OCI-LY1 (cell line): ENCODE data around the gene RIN1.
A peak's percentile ranks its signal among the peaks of the same experiment; 100 is the strongest.
"Not testable (repeated sequence)": the region's sequence is repeated elsewhere in the genome, so short reads cannot be mapped to it uniquely, and the experiment has no call there.

Source experiments
- H2AFZ ChIP-seq: fragments of 200-600 bp; sonication (generic), shearing (Covaris generic); 2 replicates; pipeline ENCODE4 v1.6.0; 2014; ENCODE audit warnings: antibody characterized with exemption, mild to moderate bottlenecking, low read length
- H3F3A ChIP-seq: fragments of 200-600 bp; sonication (generic), shearing (Covaris generic); 2 replicates; pipeline ENCODE4 v1.6.0; 2014; ENCODE audit warnings: mild to moderate bottlenecking, antibody characterized with exemption, low read length, moderate library complexity; ENCODE audit not compliant: insufficient read depth
- H3K27ac ChIP-seq: fragments of 200-600 bp; sonication (generic); 2 replicates; pipeline ENCODE4 v1.5.1; 2014; ENCODE audit warnings: low read length, mixed run types, mild to moderate bottlenecking, low read depth; ENCODE audit not compliant: poor library complexity, severe bottlenecking
- H3K27me3 ChIP-seq: fragments of 200-600 bp; sonication (generic); 2 replicates; pipeline ENCODE4 v1.6.0; 2014; ENCODE audit warnings: antibody characterized with exemption, mild to moderate bottlenecking, low read length, moderate library complexity; ENCODE audit not compliant: insufficient read depth
- H3K36me3 ChIP-seq: fragments of 200-600 bp; sonication (generic); 2 replicates; pipeline ENCODE4 v1.6.1; 2014; ENCODE audit warnings: mild to moderate bottlenecking, antibody characterized with exemption, low read length, moderate library complexity, mixed read lengths; ENCODE audit not compliant: insufficient read depth
- H3K4me1 ChIP-seq: fragments of 200-600 bp; sonication (generic); 2 replicates; pipeline ENCODE4 v1.5.1; 2014; ENCODE audit warnings: mild to moderate bottlenecking, low read length, moderate library complexity; ENCODE audit not compliant: insufficient read depth, severe bottlenecking
- H3K4me2 ChIP-seq: fragments of 200-600 bp; sonication (generic), shearing (Covaris generic); 2 replicates; pipeline ENCODE4 v1.6.1; 2014; ENCODE audit warnings: low read length
- H3K4me3 ChIP-seq: fragments of 200-600 bp; sonication (generic); 2 replicates; pipeline ENCODE4 v1.5.1; 2014; ENCODE audit warnings: low read length, low read depth, mild to moderate bottlenecking, mixed read lengths; ENCODE audit not compliant: poor library complexity, severe bottlenecking
- H3K79me2 ChIP-seq: fragments of 200-600 bp; shearing (Covaris generic); 2 replicates; pipeline ENCODE4 v1.6.1; 2016; ENCODE audit warnings: mixed run types, low read length, mixed read lengths; ENCODE audit not compliant: insufficient read depth
- H3K9ac ChIP-seq: fragments of 200-600 bp; sonication (generic), shearing (Covaris generic); 2 replicates; pipeline ENCODE4 v1.6.1; 2014; ENCODE audit warnings: mild to moderate bottlenecking, low read length, mixed read lengths
- H3K9me2 ChIP-seq: fragments of 200-600 bp; sonication (generic), shearing (Covaris generic); 2 replicates; pipeline ENCODE4 v1.6.1; 2014; ENCODE audit warnings: low read depth, mild to moderate bottlenecking, low read length, mixed read lengths
- H3K9me3 ChIP-seq: fragments of 200-600 bp; shearing (Covaris generic); 2 replicates; pipeline ENCODE4 v1.6.1; 2014; ENCODE audit warnings: low read length, mixed read lengths
- H4K20me1 ChIP-seq: fragments of 200-600 bp; sonication (generic), shearing (Covaris generic); 2 replicates; pipeline ENCODE4 v1.6.0; 2016; ENCODE audit warnings: mild to moderate bottlenecking, low read length; ENCODE audit not compliant: insufficient read depth
- CTCF ChIP-seq: fragments of 200-600 bp; sonication (generic), shearing (Covaris generic); IDR thresholded peaks from 2 replicates; pipeline ENCODE4 v1.5.1; 2017; ENCODE audit warnings: mild to moderate bottlenecking, antibody characterized with exemption, low read length, moderate library complexity, mixed read lengths
- EZH2 ChIP-seq: fragments of 200-600 bp; sonication (generic), shearing (Covaris generic); IDR thresholded peaks from 2 replicates; pipeline ENCODE4 v1.8.0; 2017; ENCODE audit warnings: borderline replicate concordance, mixed run types, mild to moderate bottlenecking, antibody characterized with exemption, low read length, moderate library complexity, mixed read lengths

Gene RIN1

DNA sequence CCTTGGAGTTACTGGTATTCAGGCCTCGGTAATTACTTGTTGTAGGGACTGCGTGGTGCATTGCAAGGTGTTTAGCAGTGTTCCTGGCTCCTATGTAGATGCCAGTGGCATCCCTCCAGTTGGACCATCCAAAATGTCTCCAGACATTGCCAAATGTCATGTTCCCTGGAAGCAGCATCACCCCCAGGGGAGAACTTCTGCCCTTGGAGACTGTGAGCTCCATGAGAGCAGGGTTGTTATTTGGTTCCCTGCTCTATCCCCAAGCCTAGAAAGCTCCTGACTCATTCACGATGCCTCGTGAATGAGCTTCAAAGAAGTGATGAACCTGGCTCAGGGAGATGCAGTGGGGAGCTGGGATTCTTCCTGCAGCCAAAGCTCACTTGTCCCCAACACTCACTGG, 14.6 kb downstream of the RIN1 start:
- Histone ChIP-seq H2AFZ (no peak overlapping the region), H3K4me2 (no peak overlapping the region), H4K20me1 (no peaks in the 10 kb centered on the region), H3K4me3 (no peak overlapping the region), H3K79me2 (no peaks in the 10 kb centered on the region), H3K9me3 (no peaks in the 10 kb centered on the region), H3K27me3 (no peaks in the 10 kb centered on the region), H3K9ac (no peak overlapping the region), H3K36me3 (no peaks in the 10 kb centered on the region), H3K27ac (no peak overlapping the region), H3K9me2 (no peaks in the 10 kb centered on the region), H3K4me1 (peaks cover 42% of the 10 kb centered on the region), H3F3A (no peaks in the 10 kb centered on the region)
- TF ChIP-seq CTCF (no peak), EZH2 (no peak)

- H3K4me2 ChIP-seq, H3K27ac ChIP-seq, H4K20me1 ChIP-seq, H2AFZ ChIP-seq, H3F3A ChIP-seq, H3K36me3 ChIP-seq, H3K79me2 ChIP-seq, H3K9ac ChIP-seq, H3K27me3 ChIP-seq, H3K9me3 ChIP-seq, H3K9me2 ChIP-seq, H3K4me3 ChIP-seq: not testable (repeated sequence)
- H3K4me1 ChIP-seq, result peaks cover 42% of the 10 kb centered on the region
Observed at GRCh38 chr11:66320748-66321147, 15.5 kb downstream of the RIN1 start.

DNA sequence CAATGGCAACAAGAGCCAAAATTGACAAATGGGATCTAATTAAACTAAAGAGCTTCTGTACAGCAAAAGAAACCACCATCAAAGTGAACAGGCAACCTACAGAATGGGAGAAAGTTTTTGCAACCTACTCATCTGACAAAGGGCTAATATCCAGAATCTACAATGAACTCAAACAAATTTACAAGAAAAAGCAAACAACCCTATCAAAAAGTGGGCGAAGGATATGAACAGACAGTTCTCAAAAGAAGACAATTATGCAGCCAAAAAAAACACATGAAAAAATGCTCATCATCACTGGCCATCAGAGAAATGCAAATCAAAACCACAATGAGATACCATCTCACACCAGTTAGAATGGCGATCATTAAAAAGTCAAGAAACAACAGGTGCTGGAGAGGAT, 15.9 kb downstream of the RIN1 start:
- H3K9me2 ChIP-seq, H3F3A ChIP-seq, H3K4me3 ChIP-seq, H2AFZ ChIP-seq, H3K4me2 ChIP-seq, H3K27ac ChIP-seq, H3K9ac ChIP-seq, H3K9me3 ChIP-seq, H3K36me3 ChIP-seq, H3K27me3 ChIP-seq, H4K20me1 ChIP-seq, H3K79me2 ChIP-seq: not testable (repeated sequence)
- H3K4me1 ChIP-seq, result peaks cover 37% of the 10 kb centered on the region

GRCh38 chr11:66318600-66318970, 17.6 kb downstream of the RIN1 start:
- H2AFZ ChIP-seq, result peak overlapping the region; percentile 9; the same call in 1 of the 2 replicates
- TF ChIP-seq CTCF, result no peak
- TF ChIP-seq EZH2, result no peak
- H3K4me2 ChIP-seq, result peak overlapping the region; percentile 65

More at GRCh38 chr11:66318600-66318970, 17.6 kb downstream of the RIN1 start:
- H3K79me2 ChIP-seq, result no peaks in the 10 kb centered on the region
- no peak overlapping the region for H3K4me3 ChIP-seq
- H3K27ac ChIP-seq, result peak overlapping the region; percentile 91
- H3K9ac ChIP-seq, result peak overlapping the region; percentile 62; the same call in 1 of the 2 replicates
- peaks cover 36% of the 10 kb centered on the region for H3K4me1 ChIP-seq
- no peaks in the 10 kb centered on the region for H4K20me1 ChIP-seq
- no peaks in the 10 kb centered on the region for H3K36me3 ChIP-seq
- no peaks in the 10 kb centered on the region for H3K9me2 ChIP-seq
- no peaks in the 10 kb centered on the region for H3F3A ChIP-seq
- no peaks in the 10 kb centered on the region for H3K9me3 ChIP-seq
- no peaks in the 10 kb centered on the region for H3K27me3 ChIP-seq
